Ishikawa (cell line): Measurements from ENCODE around the gene ASAP3.
A peak's percentile ranks its signal among the peaks of the same experiment; 100 is the strongest.

Source experiments
- CEBPB ChIP-seq: IDR thresholded peaks from 2 replicates; pipeline ENCODE4 v1.6.1; 2012
- CREB1 ChIP-seq: IDR thresholded peaks from 2 replicates; pipeline ENCODE4 v1.6.1; 2012; ENCODE audit warnings: low read depth
- EGR1 ChIP-seq: IDR thresholded peaks from 2 replicates; pipeline ENCODE4 v1.6.1; 2012
- EP300 ChIP-seq: IDR thresholded peaks from 2 replicates; pipeline ENCODE4 v1.6.1; 2012; ENCODE audit warnings: borderline replicate concordance
- FOXM1 ChIP-seq: IDR thresholded peaks from 2 replicates; pipeline ENCODE4 v1.6.1; 2012; ENCODE audit warnings: low read depth, borderline replicate concordance
- NFIC ChIP-seq: IDR thresholded peaks from 2 replicates; pipeline ENCODE4 v1.6.1; 2012
- RAD21 ChIP-seq: IDR thresholded peaks from 2 replicates; pipeline ENCODE4 v1.6.1; 2012; ENCODE audit warnings: low read depth
- TAF1 ChIP-seq: IDR thresholded peaks from 2 replicates; pipeline ENCODE4 v1.6.1; 2012; ENCODE audit warnings: low read depth, mild to moderate bottlenecking
- TCF12 ChIP-seq: IDR thresholded peaks from 2 replicates; pipeline ENCODE4 v1.6.1; 2012; ENCODE audit warnings: low read depth
- TEAD4 ChIP-seq: IDR thresholded peaks from 2 replicates; pipeline ENCODE4 v1.6.1; 2012
- USF1 ChIP-seq: IDR thresholded peaks from 2 replicates; pipeline ENCODE4 v1.6.1; 2012
- YY1 ChIP-seq: IDR thresholded peaks from 2 replicates; pipeline ENCODE4 v1.6.1; 2012; ENCODE audit warnings: low read depth
- ZBTB7A ChIP-seq: IDR thresholded peaks from 2 replicates; pipeline ENCODE4 v1.6.1; 2012; ENCODE audit warnings: low read depth
- TF ChIP-seq, protein P1 (sequence below): IDR thresholded peaks from 2 replicates; pipeline ENCODE4 v1.6.1; 2012; ENCODE audit warnings: low read depth, mild to moderate bottlenecking
- TF ChIP-seq, protein P2 (sequence below): IDR thresholded peaks from 2 replicates; pipeline ENCODE4 v1.6.1; 2012

Gene ASAP3

GRCh38 chr1:23527366-23527765, 43.4 kb upstream of the ASAP3 start:
- TF ChIP-seq, protein P1, sequence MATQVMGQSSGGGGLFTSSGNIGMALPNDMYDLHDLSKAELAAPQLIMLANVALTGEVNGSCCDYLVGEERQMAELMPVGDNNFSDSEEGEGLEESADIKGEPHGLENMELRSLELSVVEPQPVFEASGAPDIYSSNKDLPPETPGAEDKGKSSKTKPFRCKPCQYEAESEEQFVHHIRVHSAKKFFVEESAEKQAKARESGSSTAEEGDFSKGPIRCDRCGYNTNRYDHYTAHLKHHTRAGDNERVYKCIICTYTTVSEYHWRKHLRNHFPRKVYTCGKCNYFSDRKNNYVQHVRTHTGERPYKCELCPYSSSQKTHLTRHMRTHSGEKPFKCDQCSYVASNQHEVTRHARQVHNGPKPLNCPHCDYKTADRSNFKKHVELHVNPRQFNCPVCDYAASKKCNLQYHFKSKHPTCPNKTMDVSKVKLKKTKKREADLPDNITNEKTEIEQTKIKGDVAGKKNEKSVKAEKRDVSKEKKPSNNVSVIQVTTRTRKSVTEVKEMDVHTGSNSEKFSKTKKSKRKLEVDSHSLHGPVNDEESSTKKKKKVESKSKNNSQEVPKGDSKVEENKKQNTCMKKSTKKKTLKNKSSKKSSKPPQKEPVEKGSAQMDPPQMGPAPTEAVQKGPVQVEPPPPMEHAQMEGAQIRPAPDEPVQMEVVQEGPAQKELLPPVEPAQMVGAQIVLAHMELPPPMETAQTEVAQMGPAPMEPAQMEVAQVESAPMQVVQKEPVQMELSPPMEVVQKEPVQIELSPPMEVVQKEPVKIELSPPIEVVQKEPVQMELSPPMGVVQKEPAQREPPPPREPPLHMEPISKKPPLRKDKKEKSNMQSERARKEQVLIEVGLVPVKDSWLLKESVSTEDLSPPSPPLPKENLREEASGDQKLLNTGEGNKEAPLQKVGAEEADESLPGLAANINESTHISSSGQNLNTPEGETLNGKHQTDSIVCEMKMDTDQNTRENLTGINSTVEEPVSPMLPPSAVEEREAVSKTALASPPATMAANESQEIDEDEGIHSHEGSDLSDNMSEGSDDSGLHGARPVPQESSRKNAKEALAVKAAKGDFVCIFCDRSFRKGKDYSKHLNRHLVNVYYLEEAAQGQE: no peak
- TF ChIP-seq TCF12 (no peak), YY1 (no peak), TEAD4 (no peak), USF1 (no peak)

- no peak for TF ChIP-seq ZBTB7A
Measured at GRCh38 chr1:23526329-23527041, 42.5 kb upstream of the ASAP3 start.

- no peak for TF ChIP-seq TCF12
- no peak for TF ChIP-seq EGR1
- TF ChIP-seq, protein P1: no peak
- TF ChIP-seq FOXM1: no peak
- TF ChIP-seq RAD21: no peak
- TF ChIP-seq USF1: no peak
- TF ChIP-seq YY1: no peak
- no peak for TF ChIP-seq TEAD4
- TF ChIP-seq ZBTB7A: no peak
- TF ChIP-seq, protein P2, sequence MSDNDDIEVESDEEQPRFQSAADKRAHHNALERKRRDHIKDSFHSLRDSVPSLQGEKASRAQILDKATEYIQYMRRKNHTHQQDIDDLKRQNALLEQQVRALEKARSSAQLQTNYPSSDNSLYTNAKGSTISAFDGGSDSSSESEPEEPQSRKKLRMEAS: no peak
- TF ChIP-seq EP300: no peak
- no peak for TF ChIP-seq TAF1
- TF ChIP-seq CEBPB: no peak
- no peak for TF ChIP-seq CREB1
- no peak for TF ChIP-seq NFIC
Measured at GRCh38 chr1:23525558-23526250, 41.7 kb upstream of the ASAP3 start.

DNA sequence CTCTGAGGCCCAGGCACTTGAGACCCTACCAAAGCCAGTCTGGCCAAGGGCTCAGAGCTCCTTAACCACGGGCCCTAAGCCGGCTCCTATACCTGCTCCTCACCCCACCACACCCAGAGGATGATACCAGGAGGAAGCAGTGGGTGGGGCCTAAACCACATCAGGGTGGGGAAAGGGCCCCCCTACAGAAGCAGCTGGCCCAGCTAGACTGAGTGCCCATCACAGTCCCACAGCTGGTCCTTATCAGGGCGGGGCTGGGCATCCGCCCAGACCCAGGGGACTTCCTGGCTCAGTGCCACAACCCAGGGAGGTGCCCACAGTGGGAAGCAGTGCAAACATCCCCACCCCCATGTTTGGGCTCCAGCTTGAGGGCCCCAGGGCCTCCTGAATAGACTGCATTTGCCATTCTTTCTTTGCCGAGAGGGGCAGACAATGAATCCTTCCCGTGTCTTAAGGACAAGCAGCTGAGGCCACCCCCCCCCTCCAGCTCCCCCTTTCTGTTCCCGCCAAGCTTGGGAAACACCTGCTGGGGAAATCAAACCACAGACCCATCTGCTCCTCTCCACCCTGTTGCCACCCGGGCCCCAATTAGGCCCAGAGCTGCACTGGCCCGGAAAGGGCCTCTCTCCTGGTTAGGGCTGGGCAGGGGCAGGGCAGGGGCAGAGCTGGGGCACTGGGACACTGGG, 40.9 kb upstream of the ASAP3 start:
- no peak for TF ChIP-seq USF1
- TF ChIP-seq NFIC: peak; percentile 28; the same call in 1 of the 2 replicates

DNA sequence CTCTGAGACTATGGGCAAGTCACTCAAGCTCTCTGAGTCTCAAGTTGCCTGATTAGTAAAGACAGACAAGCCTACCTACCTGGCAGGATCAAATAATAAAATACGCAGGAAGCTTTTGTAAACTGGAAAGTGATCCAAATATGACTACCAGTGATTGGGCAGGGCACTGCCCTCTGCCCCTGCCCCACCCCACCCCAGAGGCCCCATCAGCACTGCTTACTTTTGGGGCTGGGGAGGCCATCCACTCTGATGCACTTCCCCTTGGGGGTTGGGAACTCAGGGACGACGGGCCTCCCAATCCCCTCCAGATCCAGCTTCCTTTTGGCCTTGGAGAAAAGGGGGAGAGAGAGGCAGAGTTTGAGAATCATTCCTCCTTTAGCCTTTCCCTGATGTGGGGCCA, 40.2 kb upstream of the ASAP3 start:
- TF ChIP-seq YY1 (no peak), USF1 (no peak), TEAD4 (no peak), CREB1 (no peak), TAF1 (no peak), NFIC (no peak), EGR1 (no peak), FOXM1 (no peak), TCF12 (no peak)
- TF ChIP-seq, protein P2: no peak
